Activated B cell treated with CpG ODN at 0.5 μM for 24 hours (primary cell): ENCODE data around the gene FLCN. TPM values are rescaled to one million over a fixed set of nuclear protein-coding genes. Genes with fewer than 3 reads are reported as not detected.

Source experiments
- ATAC-seq: fragments of 200-7000 bp; cut with Tn5 transposase; one replicate; pipeline ENCODE4 v1.10.0; 2021; ENCODE audit warnings: low read depth, mild to moderate bottlenecking, moderate library complexity
- CTCF ChIA-PET: fragments of 350-600 bp; sonication (Branson Sonifier 250); formaldehyde crosslinking; loops from one replicate; lab custom pipeline; 2021; ENCODE audit warnings: antibody characterized with exemption; lab: Charles Lee
- POLR2A ChIA-PET: fragments of 350-600 bp; sonication (Branson Sonifier 250); formaldehyde crosslinking; loops from one replicate; lab custom pipeline; 2021; ENCODE audit warnings: antibody characterized with exemption; lab: Charles Lee
- DNase-seq: peaks from one replicate; pipeline ENCODE4 v3.0.0; 2022
- H3K27ac Mint-ChIP-seq: one replicate; pipeline ENCODE4 v1.8.0; 2020; ENCODE audit warnings: mixed read lengths
- H3K27me3 Mint-ChIP-seq: one replicate; pipeline ENCODE4 v1.8.0; 2021; ENCODE audit warnings: mixed read lengths
- H3K36me3 Mint-ChIP-seq: one replicate; pipeline ENCODE4 v1.8.0; 2021; ENCODE audit warnings: low read depth, mixed read lengths
- H3K4me1 Mint-ChIP-seq: one replicate; pipeline ENCODE4 v1.8.0; 2021; ENCODE audit warnings: mixed read lengths
- H3K4me3 Mint-ChIP-seq: one replicate; pipeline ENCODE4 v1.8.0; 2020; ENCODE audit warnings: mild to moderate bottlenecking, mixed read lengths
- H3K9me3 Mint-ChIP-seq: one replicate; pipeline ENCODE4 v1.8.0; 2020; ENCODE audit warnings: mixed read lengths
- CTCF ChIP-seq: fragments of 200-600 bp; IDR thresholded peaks from one replicate; pipeline ENCODE4 v1.8.0; 2022; ENCODE audit warnings: antibody characterized with exemption, mild to moderate bottlenecking
- intact Hi-C: fragments of 100-400 bp; cut with micrococcal nuclease; formaldehyde crosslinking; loops from one replicate; pipeline ENCODE4 v1.15.1; 2024
- total RNA-seq: library from RNA; stranded (reverse); gene quantifications from 2 replicates; pipeline ENCODE4 v1.2.3, GENCODE V29; 2022

FLCN gene
- total RNA-seq, 1 donor from 2014 or later, result 62.3 TPM

GRCh38 chr17:17204635-17205231 lies 32.2 kb downstream of the FLCN start:
- peak overlapping the region; percentile 87 for H3K4me3 Mint-ChIP-seq
- CTCF ChIA-PET, result no interaction called here
- no peak for TF ChIP-seq CTCF
- ATAC-seq, result no peak
- H3K27ac Mint-ChIP-seq, result no peak overlapping the region
- H3K9me3 Mint-ChIP-seq, result no peaks in the 10 kb centered on the region
- POLR2A ChIA-PET, result interaction anchor here (1.3 kb wide), 1 partner anchor 12 kb away, joined by 4 read pairs; no protein-coding TSS in a partner anchor
- peaks cover 23% of the 10 kb centered on the region for H3K4me1 Mint-ChIP-seq
- H3K36me3 Mint-ChIP-seq, result peaks cover 11% of the 10 kb centered on the region
- DNase-seq, result no peak
- H3K27me3 Mint-ChIP-seq, result no peaks in the 10 kb centered on the region
- intact Hi-C loops, result no loop called here

GRCh38 chr17:17204041-17204591 lies 32.9 kb downstream of the FLCN start:
- Mint-ChIP-seq H3K27ac (no peak overlapping the region), H3K27me3 (no peaks in the 10 kb centered on the region), H3K4me3 (no peak overlapping the region), H3K9me3 (no peaks in the 10 kb centered on the region), H3K36me3 (peaks cover 11% of the 10 kb centered on the region), H3K4me1 (peaks cover 23% of the 10 kb centered on the region)
- ATAC-seq (no peak), DNase-seq (no peak)
- intact Hi-C loops, result no loop called here
- ChIA-PET CTCF (no interaction called here), POLR2A (interaction anchor here (1.3 kb wide), 1 partner anchor 12 kb away, joined by 4 read pairs; no protein-coding TSS in a partner anchor)
- no peak for TF ChIP-seq CTCF

- DNase-seq, result no peak
- H3K27me3 Mint-ChIP-seq, result no peaks in the 10 kb centered on the region
- ATAC-seq, result no peak
- intact Hi-C loops, result no loop called here
- H3K36me3 Mint-ChIP-seq, result peaks cover 11% of the 10 kb centered on the region
- H3K4me3 Mint-ChIP-seq, result no peak overlapping the region
- TF ChIP-seq CTCF, result no peak
- H3K4me1 Mint-ChIP-seq, result peaks cover 23% of the 10 kb centered on the region
- no peak overlapping the region for H3K27ac Mint-ChIP-seq
- ChIA-PET CTCF (no interaction called here), POLR2A (no interaction called here)
- no peaks in the 10 kb centered on the region for H3K9me3 Mint-ChIP-seq
Observed at GRCh38 chr17:17203173-17203730, 33.7 kb downstream of the FLCN start.

GRCh38 chr17:17201907-17202306 lies 35.1 kb downstream of the FLCN start:
- TF ChIP-seq CTCF, result no peak
- peaks cover 23% of the 10 kb centered on the region for H3K4me1 Mint-ChIP-seq
- ATAC-seq (no peak), DNase-seq (no peak)
- H3K9me3 Mint-ChIP-seq, result no peaks in the 10 kb centered on the region
- no peak overlapping the region for H3K4me3 Mint-ChIP-seq
- POLR2A ChIA-PET, result no interaction called here
- peaks cover 11% of the 10 kb centered on the region for H3K36me3 Mint-ChIP-seq
- H3K27ac Mint-ChIP-seq, result no peak overlapping the region
- intact Hi-C loops, result no loop called here
- CTCF ChIA-PET, result no interaction called here
- no peaks in the 10 kb centered on the region for H3K27me3 Mint-ChIP-seq

GRCh38 chr17:17201271-17201670 lies 35.7 kb downstream of the FLCN start:
- DNase-seq (no peak), ATAC-seq (no peak)
- Mint-ChIP-seq H3K27ac (no peak overlapping the region), H3K4me3 (no peak overlapping the region), H3K27me3 (no peaks in the 10 kb centered on the region), H3K4me1 (peaks cover 18% of the 10 kb centered on the region), H3K9me3 (no peaks in the 10 kb centered on the region), H3K36me3 (peaks cover 11% of the 10 kb centered on the region)
- intact Hi-C loops, result no loop called here
- TF ChIP-seq CTCF, result no peak
- POLR2A ChIA-PET, result no interaction called here
- CTCF ChIA-PET, result no interaction called here
